Stimulated activated memory B cell treated with anti-CD40 and anti-IgM and Interleukin-4, amounts not matched to agents 10 μg/mL and 1 μg/mL and 100 μg/mL, for 72 hours (primary cell): ENCODE results near the gene NCS1.

Experiments
- ATAC-seq: fragments of 150-1000 bp; cut with Tn5 transposase; 2 replicates; pipeline ENCODE4 v1.10.0; 2021
- H3K27ac Mint-ChIP-seq: one replicate; pipeline ENCODE4 v1.8.0; 2022; ENCODE audit warnings: mild to moderate bottlenecking, mixed read lengths
- H3K27me3 Mint-ChIP-seq: one replicate; pipeline ENCODE4 v1.8.0; 2022; ENCODE audit warnings: mixed read lengths
- H3K36me3 Mint-ChIP-seq: one replicate; pipeline ENCODE4 v1.8.0; 2022; ENCODE audit warnings: mixed read lengths
- H3K4me1 Mint-ChIP-seq: one replicate; pipeline ENCODE4 v1.8.0; 2022; ENCODE audit warnings: mixed read lengths
- H3K4me3 Mint-ChIP-seq: one replicate; pipeline ENCODE4 v1.8.0; 2022; ENCODE audit warnings: mild to moderate bottlenecking, moderate library complexity, mixed read lengths
- H3K9me3 Mint-ChIP-seq: one replicate; pipeline ENCODE4 v1.8.0; 2022; ENCODE audit warnings: mixed read lengths

The NCS1 gene

DNA sequence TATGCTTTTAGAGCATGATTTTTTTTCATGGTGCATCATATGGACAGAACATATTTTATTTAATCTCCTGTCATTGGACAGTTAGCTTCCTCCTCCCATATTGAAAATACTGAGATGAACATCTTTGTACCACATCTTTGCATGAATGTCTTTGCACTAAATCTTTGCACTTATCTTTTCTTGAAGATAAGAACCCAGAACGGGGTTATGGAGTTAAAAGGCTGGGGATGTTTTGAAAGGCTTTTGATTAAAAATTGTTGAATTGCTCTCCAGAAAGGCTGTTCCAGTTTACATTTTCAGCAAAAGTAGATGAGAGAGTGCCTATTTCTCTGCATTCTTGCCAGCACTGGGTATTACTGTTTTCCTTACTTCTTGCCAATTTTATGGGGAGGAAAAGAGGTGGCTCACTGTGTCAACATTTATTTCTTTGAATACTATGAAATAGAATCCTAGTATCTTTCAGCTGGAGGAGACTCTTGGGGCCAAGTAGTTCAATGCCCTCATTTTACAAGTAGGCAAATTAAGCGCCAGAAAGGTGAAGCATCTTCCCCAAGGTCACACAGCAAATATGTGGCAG is 7.2 kb downstream of the NCS1 start:
- Mint-ChIP-seq H3K27ac (no peak overlapping the region), H3K9me3 (no peaks in the 10 kb centered on the region), H3K4me1 (peaks cover 7% of the 10 kb centered on the region), H3K4me3 (no peak overlapping the region), H3K36me3 (peaks cover 4% of the 10 kb centered on the region), H3K27me3 (peaks cover 51% of the 10 kb centered on the region)
- ATAC-seq = no peak

DNA sequence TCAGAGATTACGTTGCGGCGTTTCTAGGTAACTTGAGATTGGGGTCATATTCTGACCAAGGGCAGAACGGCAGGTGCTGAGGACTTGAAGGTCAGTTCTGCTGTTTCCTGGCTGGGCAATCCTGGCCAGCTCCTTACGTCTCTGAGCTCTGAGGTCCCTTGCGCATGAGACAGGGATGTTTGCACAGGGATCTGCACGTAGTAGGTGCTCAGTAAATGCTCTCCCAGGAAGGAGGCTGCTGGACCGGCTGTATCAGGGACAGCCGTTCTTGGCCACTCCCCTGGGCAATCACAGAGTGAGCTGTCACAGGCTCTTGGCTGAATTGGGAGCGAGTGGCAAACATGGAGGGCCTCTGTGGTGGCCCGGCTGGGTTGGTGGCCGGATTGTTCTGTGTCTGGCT is 8.3 kb downstream of the NCS1 start:
- Mint-ChIP-seq H3K27ac (no peak overlapping the region), H3K4me1 (peaks cover 7% of the 10 kb centered on the region), H3K36me3 (peaks cover 4% of the 10 kb centered on the region), H3K4me3 (no peak overlapping the region), H3K9me3 (no peaks in the 10 kb centered on the region), H3K27me3 (peaks cover 47% of the 10 kb centered on the region)
- no peak for ATAC-seq

DNA sequence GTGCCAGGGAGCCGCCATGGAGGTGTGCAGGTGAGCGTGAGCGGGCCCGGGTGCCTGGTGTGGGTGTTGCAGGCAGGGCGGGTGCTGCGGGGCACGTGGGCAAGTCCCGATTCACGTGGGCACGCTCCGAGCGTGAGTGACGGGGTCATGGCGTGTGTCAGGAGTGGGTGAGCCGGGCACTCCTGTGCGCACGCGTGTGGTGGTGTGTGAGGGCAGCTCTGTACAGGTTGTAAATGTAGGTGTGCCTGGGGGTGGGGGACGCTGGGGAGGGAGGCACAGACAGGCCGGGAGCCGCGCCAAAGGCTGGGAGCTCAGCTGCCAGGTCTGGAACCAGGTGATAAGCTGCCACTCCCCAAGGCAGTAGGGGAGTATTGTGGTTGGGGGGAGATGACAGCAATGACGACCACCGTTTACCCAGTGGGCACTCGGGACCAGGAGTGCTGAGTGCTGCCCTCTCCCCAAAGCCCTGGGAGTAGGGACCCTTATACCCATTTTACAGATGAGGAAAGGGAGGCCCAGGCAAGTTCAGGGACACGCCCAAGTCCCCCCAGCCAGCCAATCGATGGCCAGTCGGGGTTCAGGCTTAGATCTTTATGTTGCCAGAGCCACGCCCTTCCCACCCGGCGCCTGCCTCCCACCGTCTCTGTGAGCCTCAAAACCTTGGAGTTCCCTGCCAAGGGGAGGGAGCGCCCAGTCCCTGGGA is 9.6 kb downstream of the NCS1 start:
- Mint-ChIP-seq H3K4me1 (peaks cover 12% of the 10 kb centered on the region), H3K36me3 (peaks cover 4% of the 10 kb centered on the region), H3K4me3 (no peak overlapping the region), H3K27me3 (peaks cover 59% of the 10 kb centered on the region), H3K27ac (no peak overlapping the region), H3K9me3 (no peaks in the 10 kb centered on the region)
- ATAC-seq = no peak

DNA sequence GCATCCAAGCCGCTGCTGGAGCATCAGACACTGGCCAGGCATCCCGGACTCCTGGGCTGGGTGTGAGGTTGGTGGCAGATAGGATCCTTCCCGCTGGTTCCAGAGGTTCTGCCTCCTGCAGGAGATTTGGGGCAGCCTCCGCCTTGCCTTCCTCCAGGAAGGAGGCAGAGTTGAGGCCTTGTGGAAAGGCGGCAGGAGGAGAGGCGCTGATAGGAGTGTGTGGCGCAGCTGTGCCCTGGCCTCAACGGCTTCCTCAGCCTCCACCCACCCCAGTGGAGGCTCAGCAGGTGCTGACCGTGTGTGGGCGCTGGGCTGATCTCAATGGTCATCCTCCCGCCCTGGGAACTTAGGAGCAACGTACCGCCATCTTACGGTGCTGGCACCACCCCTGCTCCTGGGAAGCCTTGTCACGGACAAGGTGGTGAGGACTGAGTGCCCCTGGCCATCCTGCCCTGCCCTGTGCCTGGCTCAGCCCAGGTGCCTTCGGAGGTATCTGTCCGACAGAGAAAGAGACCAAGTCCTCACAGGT is 10.2 kb downstream of the NCS1 start:
- no peak for ATAC-seq
- peaks cover 65% of the 10 kb centered on the region for H3K27me3 Mint-ChIP-seq
- H3K27ac Mint-ChIP-seq = no peak overlapping the region
- peaks cover 12% of the 10 kb centered on the region for H3K4me1 Mint-ChIP-seq
- H3K9me3 Mint-ChIP-seq = no peaks in the 10 kb centered on the region
- peaks cover 4% of the 10 kb centered on the region for H3K36me3 Mint-ChIP-seq
- no peak overlapping the region for H3K4me3 Mint-ChIP-seq

DNA sequence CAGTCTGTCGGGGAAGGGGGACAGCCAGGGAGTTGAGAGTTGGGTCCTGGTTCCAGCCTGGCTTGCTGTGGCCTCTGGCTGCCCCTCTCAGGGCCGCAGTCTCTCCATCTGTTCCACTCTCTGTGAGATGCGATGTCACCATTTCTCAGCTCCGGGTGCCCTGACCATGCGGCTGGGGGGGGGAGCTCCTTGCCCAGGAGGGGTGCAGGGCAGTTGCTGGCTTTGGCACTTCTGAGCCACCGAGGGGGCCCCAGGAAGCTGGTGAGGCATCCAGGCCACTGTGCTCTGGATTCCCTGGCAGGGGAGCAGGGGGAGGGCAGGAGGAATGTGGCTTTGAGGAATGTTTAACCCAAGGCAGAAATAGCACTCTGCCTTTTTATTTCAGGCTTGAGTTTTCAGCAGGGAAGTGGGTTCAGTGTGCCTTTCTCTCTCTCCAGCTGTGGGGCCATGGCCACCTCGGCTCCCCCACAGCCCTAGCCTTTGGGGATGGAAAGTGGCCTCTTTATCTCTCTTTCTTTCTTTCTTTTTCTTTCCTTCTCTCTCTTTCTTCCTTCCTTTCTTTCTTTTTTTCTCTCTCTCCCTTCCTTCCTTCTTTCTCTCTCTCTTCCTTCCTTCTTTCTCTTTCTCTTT is 11.0 kb downstream of the NCS1 start:
- Mint-ChIP-seq H3K4me1 (peaks cover 12% of the 10 kb centered on the region), H3K36me3 (peaks cover 4% of the 10 kb centered on the region), H3K4me3 (no peak overlapping the region), H3K27me3 (peaks cover 66% of the 10 kb centered on the region), H3K9me3 (no peaks in the 10 kb centered on the region), H3K27ac (no peak overlapping the region)
- ATAC-seq = no peak

DNA sequence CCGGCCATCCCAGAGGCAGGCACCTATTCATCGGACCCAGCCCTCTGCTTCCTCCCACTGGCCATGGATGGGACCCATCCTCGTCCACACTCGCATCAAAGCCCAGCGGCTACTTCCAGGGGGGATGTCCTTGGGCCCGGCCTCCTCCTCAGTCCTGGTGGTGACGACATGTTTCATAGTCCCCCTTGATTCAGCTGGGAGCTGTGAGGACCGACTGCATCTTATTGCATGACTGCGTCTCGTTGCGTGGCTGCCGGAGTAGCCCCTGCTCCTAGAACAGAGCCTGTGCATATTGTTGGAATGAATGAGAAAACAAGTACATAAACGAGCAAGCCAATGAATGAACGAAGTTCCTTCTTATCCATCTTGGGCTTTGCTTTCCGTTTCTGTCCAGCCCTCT is 12.8 kb downstream of the NCS1 start:
- no peak for ATAC-seq
- H3K36me3 Mint-ChIP-seq = peaks cover 4% of the 10 kb centered on the region
- peaks cover 50% of the 10 kb centered on the region for H3K27me3 Mint-ChIP-seq
- H3K27ac Mint-ChIP-seq = no peak overlapping the region
- no peak overlapping the region for H3K4me3 Mint-ChIP-seq
- H3K9me3 Mint-ChIP-seq = no peaks in the 10 kb centered on the region
- peaks cover 12% of the 10 kb centered on the region for H3K4me1 Mint-ChIP-seq

DNA sequence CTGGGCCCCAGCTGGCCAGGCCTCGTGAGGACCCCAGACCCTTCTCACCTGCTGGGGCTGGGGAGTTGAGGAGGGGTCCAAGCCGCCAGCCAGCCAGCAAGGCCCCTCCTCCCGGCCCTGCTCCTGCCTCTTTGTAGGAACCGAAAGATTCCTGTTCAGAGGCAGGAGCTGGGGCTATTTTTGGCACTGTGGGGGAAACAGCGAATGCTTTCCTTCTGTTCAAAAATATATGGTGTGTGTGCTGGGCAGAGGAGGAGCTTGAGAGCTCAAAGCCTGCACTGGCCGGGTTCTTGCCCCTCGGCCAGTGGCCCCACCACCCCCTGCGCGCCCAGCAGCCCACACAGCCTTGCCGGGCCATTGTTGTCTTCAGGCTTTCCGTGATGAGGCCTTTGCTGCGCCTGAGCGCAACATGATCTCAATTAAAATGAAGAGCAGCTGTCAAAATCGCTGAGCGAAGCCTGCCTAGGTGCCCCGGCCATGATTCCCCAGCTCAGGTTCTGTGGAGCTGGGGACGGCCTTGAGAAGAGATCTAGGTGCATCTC is 13.4 kb downstream of the NCS1 start:
- no peak overlapping the region for H3K4me3 Mint-ChIP-seq
- peaks cover 45% of the 10 kb centered on the region for H3K27me3 Mint-ChIP-seq
- peaks cover 12% of the 10 kb centered on the region for H3K4me1 Mint-ChIP-seq
- H3K9me3 Mint-ChIP-seq = no peaks in the 10 kb centered on the region
- ATAC-seq = no peak
- no peak overlapping the region for H3K27ac Mint-ChIP-seq
- peaks cover 2% of the 10 kb centered on the region for H3K36me3 Mint-ChIP-seq

DNA sequence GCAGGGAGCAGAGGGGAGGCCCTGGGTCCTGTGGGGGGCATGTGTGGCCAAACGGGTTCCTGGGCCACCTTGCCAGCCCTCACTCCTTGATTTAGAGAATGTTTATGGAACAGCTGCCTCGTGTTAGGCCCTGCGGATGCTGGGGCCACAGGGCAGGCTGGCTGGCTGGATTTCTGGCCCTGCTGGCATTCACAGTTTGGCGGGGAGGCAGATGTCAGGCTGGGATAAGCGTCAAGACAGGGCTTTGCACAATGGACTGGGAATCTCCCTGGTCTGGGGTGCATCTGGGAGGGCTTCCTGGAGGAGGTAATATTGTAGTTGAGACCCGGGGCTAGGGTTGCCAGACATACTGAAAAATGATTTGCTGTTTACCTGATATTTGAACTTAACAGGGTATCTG is 13.8 kb downstream of the NCS1 start:
- Mint-ChIP-seq H3K27me3 (peaks cover 47% of the 10 kb centered on the region), H3K4me3 (no peak overlapping the region), H3K27ac (no peak overlapping the region), H3K9me3 (no peaks in the 10 kb centered on the region), H3K36me3 (no peaks in the 10 kb centered on the region), H3K4me1 (peaks cover 12% of the 10 kb centered on the region)
- no peak for ATAC-seq

DNA sequence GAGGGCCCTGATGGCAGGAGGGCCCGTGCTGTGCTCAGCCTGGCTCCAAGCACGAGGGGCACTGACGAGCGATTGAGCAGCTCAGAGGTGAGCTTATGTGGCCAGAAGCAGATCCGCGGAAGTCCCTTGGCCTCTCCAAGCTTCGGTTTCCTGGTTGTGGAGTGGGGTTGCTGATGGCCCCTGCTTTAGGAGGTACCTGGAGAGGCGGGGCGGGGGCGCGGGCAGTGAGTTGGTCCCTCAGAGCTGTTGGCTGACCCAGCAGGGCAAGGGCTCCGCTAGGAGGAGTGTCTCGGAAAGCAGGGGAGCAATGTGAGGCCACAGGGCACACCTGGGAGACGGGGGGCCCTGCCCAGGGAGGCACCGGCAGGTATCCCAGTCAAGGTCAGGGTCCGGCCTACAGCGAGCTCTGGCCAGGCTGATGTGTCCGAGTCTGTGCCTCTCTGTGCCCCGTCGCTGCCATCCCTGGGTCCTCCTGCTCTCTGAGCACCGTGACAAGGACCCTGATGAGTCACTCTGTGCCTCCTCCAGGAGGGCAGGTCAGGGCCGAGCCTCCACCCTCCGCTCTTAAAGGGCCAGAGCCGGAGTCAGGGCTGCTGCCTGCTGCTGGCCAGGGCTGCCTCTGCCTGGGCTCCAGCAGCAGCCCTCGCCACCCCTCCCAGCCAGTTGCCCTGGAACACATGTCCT is 14.8 kb downstream of the NCS1 start:
- Mint-ChIP-seq H3K4me3 (no peak overlapping the region), H3K36me3 (no peaks in the 10 kb centered on the region)

DNA sequence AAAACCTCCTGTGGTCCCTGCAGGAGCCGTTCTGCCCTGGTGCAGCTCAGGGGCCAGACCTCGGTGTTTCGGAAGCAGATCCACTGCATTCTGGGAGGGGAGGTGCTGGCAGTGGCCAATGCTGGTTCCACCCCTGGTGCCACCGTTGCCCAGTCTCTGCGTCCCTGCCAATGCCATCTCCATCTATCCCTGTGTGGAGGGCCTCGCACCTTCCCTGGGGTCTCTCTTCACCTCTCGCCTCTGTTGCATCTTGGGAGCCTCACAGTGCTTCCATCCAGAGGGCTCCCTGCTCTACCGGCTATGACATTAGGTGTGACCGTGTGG is 15.3 kb downstream of the NCS1 start:
- no peak overlapping the region for H3K4me3 Mint-ChIP-seq

More for the DNA sequence above, 14.8 kb downstream of the NCS1 start:
- H3K27me3 Mint-ChIP-seq = peaks cover 48% of the 10 kb centered on the region
- no peak for ATAC-seq
- H3K4me1 Mint-ChIP-seq = peaks cover 12% of the 10 kb centered on the region
- no peak overlapping the region for H3K27ac Mint-ChIP-seq
- no peaks in the 10 kb centered on the region for H3K9me3 Mint-ChIP-seq

DNA sequence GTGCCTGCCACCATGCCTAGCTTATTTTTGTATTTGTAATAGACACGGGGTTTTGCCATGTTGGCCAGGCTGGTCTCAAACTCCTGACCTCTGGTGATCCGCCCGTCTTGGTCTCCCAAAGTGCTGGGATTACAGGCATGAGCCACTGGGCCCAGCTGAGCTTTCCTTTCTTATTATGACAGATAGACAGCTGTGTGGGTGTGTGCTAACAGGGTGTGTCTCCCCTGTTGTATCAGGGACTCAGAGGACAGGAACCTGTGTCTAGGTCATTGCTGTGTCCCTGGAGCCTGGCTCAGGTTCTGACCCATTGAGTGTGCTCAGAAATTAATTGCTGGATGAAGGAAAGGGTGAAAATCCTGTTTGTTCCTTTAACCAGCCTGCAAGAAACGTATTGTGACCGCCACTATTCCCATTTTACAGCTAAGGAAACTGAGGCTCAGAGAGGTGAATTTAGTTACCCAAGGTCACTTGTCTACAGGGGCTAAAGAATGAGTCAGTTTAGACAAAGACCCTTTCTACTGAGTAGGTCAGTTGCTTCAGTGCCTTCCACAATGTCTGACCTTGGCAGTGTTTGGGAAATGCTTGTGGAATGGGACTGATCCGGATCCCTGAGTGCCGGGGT is 16.8 kb downstream of the NCS1 start:
- peaks cover 58% of the 10 kb centered on the region for H3K27me3 Mint-ChIP-seq
- no peak overlapping the region for H3K4me3 Mint-ChIP-seq
- H3K27ac Mint-ChIP-seq = no peak overlapping the region
- H3K4me1 Mint-ChIP-seq = peaks cover 16% of the 10 kb centered on the region
- ATAC-seq = no peak
- no peaks in the 10 kb centered on the region for H3K9me3 Mint-ChIP-seq
- H3K36me3 Mint-ChIP-seq = no peaks in the 10 kb centered on the region

More for the DNA sequence above, 15.3 kb downstream of the NCS1 start:
- Mint-ChIP-seq H3K4me1 (peaks cover 12% of the 10 kb centered on the region), H3K36me3 (no peaks in the 10 kb centered on the region), H3K27me3 (peaks cover 53% of the 10 kb centered on the region), H3K27ac (no peak overlapping the region), H3K9me3 (no peaks in the 10 kb centered on the region)
- ATAC-seq = no peak

DNA sequence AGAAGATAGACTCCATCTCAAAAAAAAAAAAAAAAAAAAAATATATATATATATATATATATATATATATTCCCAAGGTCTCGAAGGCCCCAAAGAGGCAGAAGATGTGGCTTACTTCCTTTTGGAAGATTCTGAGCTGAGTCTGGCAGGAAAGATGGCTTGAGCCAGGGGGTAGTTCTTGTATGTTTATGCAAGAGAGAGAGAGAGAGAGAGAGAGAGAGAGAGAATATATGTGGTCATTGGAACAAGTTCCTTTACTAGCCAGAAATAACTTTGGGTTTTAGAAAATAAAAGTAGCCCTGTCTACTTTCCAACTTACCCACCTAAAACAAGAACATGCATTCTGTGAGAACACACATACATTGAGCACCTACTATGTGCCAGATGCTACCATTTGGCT is 17.6 kb downstream of the NCS1 start:
- H3K4me3 Mint-ChIP-seq = no peak overlapping the region
- no peaks in the 10 kb centered on the region for H3K36me3 Mint-ChIP-seq
- H3K9me3 Mint-ChIP-seq = no peaks in the 10 kb centered on the region

DNA sequence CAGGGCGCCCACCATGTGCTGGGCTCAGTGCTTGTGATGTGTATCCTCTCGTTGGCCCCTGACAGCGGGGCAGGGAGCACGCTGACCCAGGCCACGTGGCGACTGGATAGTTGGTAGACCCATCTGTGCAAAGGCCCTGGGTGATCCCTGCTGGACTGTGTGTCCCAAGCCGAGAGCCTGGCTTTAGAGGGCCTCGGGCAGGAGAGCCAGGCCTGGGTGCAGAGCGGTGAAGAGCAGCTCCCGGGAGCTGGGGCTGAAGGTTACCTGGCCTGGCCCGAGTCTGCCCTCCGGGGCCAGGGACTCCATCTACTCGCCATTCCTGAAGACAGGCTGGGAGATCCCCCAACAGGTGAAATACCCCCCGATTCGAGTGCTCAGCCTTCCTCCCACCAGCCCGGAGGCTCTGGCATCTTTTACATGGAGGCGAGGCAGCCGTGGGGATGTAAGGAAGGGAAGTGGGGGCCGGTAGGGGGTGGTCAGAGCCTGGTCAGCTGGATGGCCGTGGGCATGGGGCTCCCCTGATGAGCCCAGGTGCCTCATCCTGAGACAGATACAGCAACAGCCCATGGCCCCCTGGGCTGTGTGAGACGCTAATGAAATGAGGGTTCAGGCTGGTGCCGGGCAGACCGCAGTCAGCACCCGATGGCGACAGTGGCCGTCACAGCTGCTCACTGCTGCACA is 19.0 kb downstream of the NCS1 start:
- Mint-ChIP-seq H3K4me1 (peaks cover 11% of the 10 kb centered on the region), H3K9me3 (no peaks in the 10 kb centered on the region), H3K36me3 (no peaks in the 10 kb centered on the region), H3K4me3 (no peak overlapping the region), H3K27me3 (peaks cover 62% of the 10 kb centered on the region), H3K27ac (no peak overlapping the region)
- ATAC-seq = no peak

More for the DNA sequence above, 17.6 kb downstream of the NCS1 start:
- no peak overlapping the region for H3K27ac Mint-ChIP-seq
- H3K4me1 Mint-ChIP-seq = peaks cover 16% of the 10 kb centered on the region
- ATAC-seq = no peak
- peaks cover 66% of the 10 kb centered on the region for H3K27me3 Mint-ChIP-seq

DNA sequence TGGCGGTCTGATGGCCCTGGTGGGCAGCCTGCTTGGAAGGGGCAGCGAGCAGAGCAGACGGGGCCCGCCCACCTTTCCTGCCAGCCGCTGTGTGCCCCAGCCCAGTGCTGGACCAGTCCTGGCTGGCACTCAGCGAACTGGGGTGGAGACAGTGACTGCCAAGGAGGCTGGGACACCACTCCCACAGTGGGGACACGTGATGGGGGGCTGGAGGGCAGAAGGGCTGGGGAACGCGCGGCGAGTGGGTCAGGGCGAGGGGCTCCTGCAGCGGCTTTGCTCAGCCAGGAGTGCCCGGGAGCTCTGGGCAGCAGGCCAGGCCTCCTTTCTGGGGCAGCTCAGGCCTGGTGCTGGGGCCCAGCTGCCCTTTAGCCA is 19.5 kb downstream of the NCS1 start:
- no peak for ATAC-seq
- Mint-ChIP-seq H3K36me3 (no peaks in the 10 kb centered on the region), H3K27ac (no peak overlapping the region), H3K4me3 (no peak overlapping the region), H3K27me3 (peaks cover 56% of the 10 kb centered on the region), H3K9me3 (no peaks in the 10 kb centered on the region), H3K4me1 (peaks cover 11% of the 10 kb centered on the region)
